ENCODE results near the gene IFITM1. TPM values are rescaled to one million over a fixed set of nuclear protein-coding genes. Genes with fewer than 3 reads are reported as not detected.

The IFITM1 gene
- total and polyA plus RNA-seq, 4 donors = 12.6 to 113 (median 66.7) TPM

DNA sequence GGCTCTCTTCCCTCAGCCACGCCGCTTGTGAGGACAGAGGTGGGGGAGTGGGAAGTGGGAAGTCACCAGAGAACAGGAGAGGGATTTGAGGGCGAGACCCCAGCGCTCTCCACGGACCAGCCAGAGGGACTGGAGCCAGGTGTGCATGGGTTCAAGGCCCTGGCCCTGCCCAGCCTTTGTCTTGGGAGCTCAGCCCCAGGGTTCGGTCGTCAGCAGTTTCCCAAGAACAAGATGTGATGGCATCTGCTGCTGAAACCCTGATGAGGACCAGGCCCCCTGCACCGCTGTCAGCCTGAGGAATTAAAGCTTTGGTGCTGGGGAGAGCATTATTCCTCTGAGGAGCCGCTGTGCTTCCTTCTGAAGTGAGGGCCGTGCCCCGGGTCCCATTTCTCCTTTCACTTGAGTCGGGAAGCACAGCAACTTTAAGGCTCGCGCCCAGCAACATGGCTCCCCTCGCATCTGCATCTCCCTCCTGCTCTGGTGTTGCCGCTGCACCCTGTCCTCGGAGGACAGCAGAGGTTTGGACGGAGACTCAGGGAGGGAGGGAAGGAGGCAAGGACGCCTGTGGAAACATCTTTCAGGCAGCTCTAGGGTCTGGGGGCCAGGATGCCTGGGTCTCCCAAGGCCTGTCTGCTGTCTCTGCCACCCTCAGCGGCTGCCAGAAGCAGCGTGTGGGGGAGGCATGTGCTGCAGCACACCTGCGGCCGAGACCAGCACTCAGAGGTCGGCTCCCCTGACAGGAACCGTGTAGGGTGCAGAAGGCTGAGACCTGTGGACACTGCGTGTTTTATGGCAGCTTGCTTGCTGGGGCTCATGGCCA, 18.3 kb upstream of the IFITM1 start:
- H3K4me1 ChIP-seq (ENCODE audit: control insufficient read depth in 4 of 4, insufficient read depth in 4 of 4, low read length in 3 of 4) = no peaks in the 10 kb centered on the region

DNA sequence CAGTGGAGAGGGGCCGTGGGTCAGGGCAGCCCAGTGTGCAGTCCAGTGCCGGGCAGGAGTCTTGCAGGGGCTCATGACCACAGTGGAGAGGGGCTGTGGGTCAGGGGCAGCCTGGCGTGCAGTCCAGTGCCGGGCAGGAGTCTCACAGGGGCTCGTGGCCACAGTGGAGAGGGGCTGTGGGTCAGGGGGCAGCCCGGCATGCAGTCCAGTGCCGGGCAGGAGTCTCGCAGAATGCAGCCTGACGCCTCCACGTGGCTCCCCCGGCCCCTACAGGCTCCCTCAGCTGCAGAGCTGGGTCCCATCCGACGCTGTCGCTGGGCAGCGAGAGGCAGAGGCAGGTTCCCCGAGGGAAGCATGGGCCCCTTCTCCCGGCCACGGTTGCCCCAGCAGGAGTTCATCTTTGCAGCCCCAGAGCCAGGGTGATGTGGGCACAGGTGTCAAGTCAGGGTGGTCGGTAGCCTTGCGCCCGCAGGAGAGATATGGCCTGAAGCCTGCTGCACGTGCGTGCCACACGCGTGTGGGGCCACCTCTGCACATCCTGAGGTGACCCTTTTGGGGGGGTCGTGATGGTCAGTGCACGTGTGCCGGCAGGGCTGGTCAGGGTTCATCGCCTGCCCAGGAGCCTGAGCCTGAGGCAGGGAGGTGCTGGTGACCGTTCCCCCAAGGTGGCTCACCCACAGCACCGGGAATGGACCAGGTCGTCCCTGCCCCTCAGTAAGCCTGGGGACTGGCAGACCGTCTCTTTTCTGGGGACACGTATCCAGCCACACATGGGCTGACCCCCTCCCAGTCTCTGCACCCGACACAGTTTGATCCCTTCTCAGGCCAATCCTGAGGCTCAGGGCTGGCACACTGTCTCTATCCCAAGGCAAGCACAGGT, 17.4 kb upstream of the IFITM1 start:
- peaks cover 0 to 2% (median 0%) of the 10 kb centered on the region in 4 donors for H3K36me3 ChIP-seq (ENCODE audit: control insufficient read depth in 4 of 4, insufficient read depth in 3 of 4, low read depth in 1 of 4, low read length in 3 of 4)
- no peak overlapping the region for H3K27ac ChIP-seq (ENCODE audit: low read depth in 1 of 2, low read length in 2 of 2)
- H3K9me3 ChIP-seq (ENCODE audit: control insufficient read depth in 4 of 4, low read length in 3 of 4) = no peaks in the 10 kb centered on the region
- no peak for DNase-seq (ENCODE audit: low spot score)
- H3K4me3 ChIP-seq (ENCODE audit: low read depth in 1 of 3, low read length in 3 of 3) = no peak overlapping the region
- 79% methylated on average over 35 of the region's 35 CpGs for WGBS
- no peaks in the 10 kb centered on the region for H3K4me1 ChIP-seq (ENCODE audit: control insufficient read depth in 4 of 4, insufficient read depth in 4 of 4, low read length in 3 of 4)
- TF ChIP-seq, protein P1, sequence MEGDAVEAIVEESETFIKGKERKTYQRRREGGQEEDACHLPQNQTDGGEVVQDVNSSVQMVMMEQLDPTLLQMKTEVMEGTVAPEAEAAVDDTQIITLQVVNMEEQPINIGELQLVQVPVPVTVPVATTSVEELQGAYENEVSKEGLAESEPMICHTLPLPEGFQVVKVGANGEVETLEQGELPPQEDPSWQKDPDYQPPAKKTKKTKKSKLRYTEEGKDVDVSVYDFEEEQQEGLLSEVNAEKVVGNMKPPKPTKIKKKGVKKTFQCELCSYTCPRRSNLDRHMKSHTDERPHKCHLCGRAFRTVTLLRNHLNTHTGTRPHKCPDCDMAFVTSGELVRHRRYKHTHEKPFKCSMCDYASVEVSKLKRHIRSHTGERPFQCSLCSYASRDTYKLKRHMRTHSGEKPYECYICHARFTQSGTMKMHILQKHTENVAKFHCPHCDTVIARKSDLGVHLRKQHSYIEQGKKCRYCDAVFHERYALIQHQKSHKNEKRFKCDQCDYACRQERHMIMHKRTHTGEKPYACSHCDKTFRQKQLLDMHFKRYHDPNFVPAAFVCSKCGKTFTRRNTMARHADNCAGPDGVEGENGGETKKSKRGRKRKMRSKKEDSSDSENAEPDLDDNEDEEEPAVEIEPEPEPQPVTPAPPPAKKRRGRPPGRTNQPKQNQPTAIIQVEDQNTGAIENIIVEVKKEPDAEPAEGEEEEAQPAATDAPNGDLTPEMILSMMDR (IDR thresholded peaks at IDR 0.05; ENCODE audit: low read depth, low read length, missing input control) = no peak
- no peak for TF ChIP-seq RAD21 (IDR thresholded peaks at IDR 0.05)
- TF ChIP-seq EGR1 (IDR thresholded peaks at IDR 0.05; ENCODE audit: low read depth in 2 of 2) = no peak
- no peak for TF ChIP-seq SP1 (IDR thresholded peaks at IDR 0.05)
- TF ChIP-seq, protein P2, sequence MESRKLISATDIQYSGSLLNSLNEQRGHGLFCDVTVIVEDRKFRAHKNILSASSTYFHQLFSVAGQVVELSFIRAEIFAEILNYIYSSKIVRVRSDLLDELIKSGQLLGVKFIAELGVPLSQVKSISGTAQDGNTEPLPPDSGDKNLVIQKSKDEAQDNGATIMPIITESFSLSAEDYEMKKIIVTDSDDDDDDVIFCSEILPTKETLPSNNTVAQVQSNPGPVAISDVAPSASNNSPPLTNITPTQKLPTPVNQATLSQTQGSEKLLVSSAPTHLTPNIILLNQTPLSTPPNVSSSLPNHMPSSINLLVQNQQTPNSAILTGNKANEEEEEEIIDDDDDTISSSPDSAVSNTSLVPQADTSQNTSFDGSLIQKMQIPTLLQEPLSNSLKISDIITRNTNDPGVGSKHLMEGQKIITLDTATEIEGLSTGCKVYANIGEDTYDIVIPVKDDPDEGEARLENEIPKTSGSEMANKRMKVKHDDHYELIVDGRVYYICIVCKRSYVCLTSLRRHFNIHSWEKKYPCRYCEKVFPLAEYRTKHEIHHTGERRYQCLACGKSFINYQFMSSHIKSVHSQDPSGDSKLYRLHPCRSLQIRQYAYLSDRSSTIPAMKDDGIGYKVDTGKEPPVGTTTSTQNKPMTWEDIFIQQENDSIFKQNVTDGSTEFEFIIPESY (IDR thresholded peaks at IDR 0.05) = no peak
- H3K27me3 ChIP-seq (ENCODE audit: control insufficient read depth in 4 of 4, insufficient read depth in 4 of 4, low read length in 3 of 4) = no peaks in the 10 kb centered on the region
- no peak overlapping the region for H3K9ac ChIP-seq (ENCODE audit: low read depth in 1 of 2, low read length in 2 of 2)

More for the DNA sequence above, 18.3 kb upstream of the IFITM1 start:
- whole genome bisulfite sequencing = 91% methylated on average over 26 of the region's 26 CpGs
- Histone ChIP-seq H3K9ac (ENCODE audit: low read depth in 1 of 2, low read length in 2 of 2) (no peak overlapping the region), H3K9me3 (ENCODE audit: control insufficient read depth in 4 of 4, low read length in 3 of 4) (no peaks in the 10 kb centered on the region), H3K36me3 (ENCODE audit: control insufficient read depth in 4 of 4, insufficient read depth in 3 of 4, low read depth in 1 of 4, low read length in 3 of 4) (peaks cover 0 to 2% (median 0%) of the 10 kb centered on the region in 4 donors), H3K27me3 (ENCODE audit: control insufficient read depth in 4 of 4, insufficient read depth in 4 of 4, low read length in 3 of 4) (no peaks in the 10 kb centered on the region), H3K4me3 (ENCODE audit: low read depth in 1 of 3, low read length in 3 of 3) (no peak overlapping the region), H3K27ac (ENCODE audit: low read depth in 1 of 2, low read length in 2 of 2) (no peak overlapping the region)
- TF ChIP-seq, protein P3, sequence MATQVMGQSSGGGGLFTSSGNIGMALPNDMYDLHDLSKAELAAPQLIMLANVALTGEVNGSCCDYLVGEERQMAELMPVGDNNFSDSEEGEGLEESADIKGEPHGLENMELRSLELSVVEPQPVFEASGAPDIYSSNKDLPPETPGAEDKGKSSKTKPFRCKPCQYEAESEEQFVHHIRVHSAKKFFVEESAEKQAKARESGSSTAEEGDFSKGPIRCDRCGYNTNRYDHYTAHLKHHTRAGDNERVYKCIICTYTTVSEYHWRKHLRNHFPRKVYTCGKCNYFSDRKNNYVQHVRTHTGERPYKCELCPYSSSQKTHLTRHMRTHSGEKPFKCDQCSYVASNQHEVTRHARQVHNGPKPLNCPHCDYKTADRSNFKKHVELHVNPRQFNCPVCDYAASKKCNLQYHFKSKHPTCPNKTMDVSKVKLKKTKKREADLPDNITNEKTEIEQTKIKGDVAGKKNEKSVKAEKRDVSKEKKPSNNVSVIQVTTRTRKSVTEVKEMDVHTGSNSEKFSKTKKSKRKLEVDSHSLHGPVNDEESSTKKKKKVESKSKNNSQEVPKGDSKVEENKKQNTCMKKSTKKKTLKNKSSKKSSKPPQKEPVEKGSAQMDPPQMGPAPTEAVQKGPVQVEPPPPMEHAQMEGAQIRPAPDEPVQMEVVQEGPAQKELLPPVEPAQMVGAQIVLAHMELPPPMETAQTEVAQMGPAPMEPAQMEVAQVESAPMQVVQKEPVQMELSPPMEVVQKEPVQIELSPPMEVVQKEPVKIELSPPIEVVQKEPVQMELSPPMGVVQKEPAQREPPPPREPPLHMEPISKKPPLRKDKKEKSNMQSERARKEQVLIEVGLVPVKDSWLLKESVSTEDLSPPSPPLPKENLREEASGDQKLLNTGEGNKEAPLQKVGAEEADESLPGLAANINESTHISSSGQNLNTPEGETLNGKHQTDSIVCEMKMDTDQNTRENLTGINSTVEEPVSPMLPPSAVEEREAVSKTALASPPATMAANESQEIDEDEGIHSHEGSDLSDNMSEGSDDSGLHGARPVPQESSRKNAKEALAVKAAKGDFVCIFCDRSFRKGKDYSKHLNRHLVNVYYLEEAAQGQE (IDR thresholded peaks at IDR 0.05) = no peak
- TF ChIP-seq FOXA1 (IDR thresholded peaks at IDR 0.05) (no peak), RAD21 (IDR thresholded peaks at IDR 0.05) (no peak)
- TF ChIP-seq, protein P1 (IDR thresholded peaks at IDR 0.05; ENCODE audit: low read depth, low read length, missing input control) = no peak
- no peak for DNase-seq (ENCODE audit: low spot score)
